Measurements from ENCODE around the gene FTH1. TPM values are rescaled to one million over a fixed set of nuclear protein-coding genes. Genes with fewer than 3 reads are reported as not detected.

The FTH1 gene
- polyA plus RNA-seq, 1 donor from 2014 or later: 597 TPM

GRCh38 chr11:61960532-61960931 lies 6.9 kb downstream of the FTH1 start:
- no peak for TF ChIP-seq CTCF (IDR thresholded peaks at IDR 0.05; ENCODE audit: poor library complexity, severe bottlenecking)
- no peak for TF ChIP-seq POLR2AphosphoS5 (IDR thresholded peaks at IDR 0.05)
- H4K20me1 ChIP-seq (ENCODE audit: insufficient read depth): no peaks in the 10 kb centered on the region
- H2AFZ ChIP-seq (ENCODE audit: low read depth, low read length): no peak overlapping the region
- H3F3A ChIP-seq (ENCODE audit: insufficient read depth, low read length, poor library complexity, severe bottlenecking): no peaks in the 10 kb centered on the region
- H3K9ac ChIP-seq (ENCODE audit: low read length): no peak overlapping the region
- no peaks in the 10 kb centered on the region for H3K9me2 ChIP-seq (ENCODE audit: insufficient read depth, low read length)
- no peak overlapping the region for H3K4me2 ChIP-seq (ENCODE audit: low read length)
- H3K36me3 ChIP-seq (ENCODE audit: insufficient read depth, low read length): peaks cover 16% of the 10 kb centered on the region
- H3K4me3 ChIP-seq (ENCODE audit: low read length): no peak overlapping the region
- H3K9me3 ChIP-seq (ENCODE audit: low read length): no peaks in the 10 kb centered on the region
- H3K27ac ChIP-seq (ENCODE audit: low read length): no peak overlapping the region
- H3K79me2 ChIP-seq (replicated peaks; ENCODE audit: insufficient read depth, low read length): peaks cover 8% of the 10 kb centered on the region
- peaks cover 10% of the 10 kb centered on the region for H3K27me3 ChIP-seq (ENCODE audit: insufficient read depth, low read depth, low read length)

GRCh38 chr11:61959678-61960077 lies 7.8 kb downstream of the FTH1 start:
- H3K9ac ChIP-seq (ENCODE audit: low read length): no peak overlapping the region
- no peaks in the 10 kb centered on the region for H3F3A ChIP-seq (ENCODE audit: insufficient read depth, low read length, poor library complexity, severe bottlenecking)
- H3K9me3 ChIP-seq (ENCODE audit: low read length): no peaks in the 10 kb centered on the region
- no peaks in the 10 kb centered on the region for H3K9me2 ChIP-seq (ENCODE audit: insufficient read depth, low read length)
- no peaks in the 10 kb centered on the region for H4K20me1 ChIP-seq (ENCODE audit: insufficient read depth)
- H2AFZ ChIP-seq (ENCODE audit: low read depth, low read length): no peak overlapping the region
- H3K36me3 ChIP-seq (ENCODE audit: insufficient read depth, low read length): peaks cover 9% of the 10 kb centered on the region
- TF ChIP-seq REST (IDR thresholded peaks at IDR 0.05; ENCODE audit: borderline replicate concordance): no peak
- TF ChIP-seq EZH2 (IDR thresholded peaks at IDR 0.05; ENCODE audit: borderline replicate concordance, insufficient read depth, low read length, poor library complexity, severe bottlenecking): no peak
- no peak overlapping the region for H3K27ac ChIP-seq (ENCODE audit: low read length)
- H3K79me2 ChIP-seq (replicated peaks; ENCODE audit: insufficient read depth, low read length): no peaks in the 10 kb centered on the region
- no peak overlapping the region for H3K4me2 ChIP-seq (ENCODE audit: low read length)
- no peak overlapping the region for H3K4me3 ChIP-seq (ENCODE audit: low read length)
- H3K27me3 ChIP-seq (ENCODE audit: insufficient read depth, low read depth, low read length): peaks cover 18% of the 10 kb centered on the region

GRCh38 chr11:61959114-61959513 lies 8.3 kb downstream of the FTH1 start:
- no peaks in the 10 kb centered on the region for H3K9me2 ChIP-seq (ENCODE audit: insufficient read depth, low read length)
- H4K20me1 ChIP-seq (ENCODE audit: insufficient read depth): no peaks in the 10 kb centered on the region
- no peak overlapping the region for H3K9ac ChIP-seq (ENCODE audit: low read length)
- peaks cover 9% of the 10 kb centered on the region for H3K36me3 ChIP-seq (ENCODE audit: insufficient read depth, low read length)
- H3K79me2 ChIP-seq (replicated peaks; ENCODE audit: insufficient read depth, low read length): no peaks in the 10 kb centered on the region
- TF ChIP-seq TAF1 (IDR thresholded peaks at IDR 0.05; ENCODE audit: low read depth) (no peak), RAD21 (conservative IDR thresholded peaks at IDR 0.05) (no peak), EP300 (conservative IDR thresholded peaks at IDR 0.05; ENCODE audit: poor library complexity, severe bottlenecking) (no peak), SMC3 (conservative IDR thresholded peaks at IDR 0.05; ENCODE audit: poor library complexity) (no peak), POLR2AphosphoS5 (IDR thresholded peaks at IDR 0.05) (no peak), EZH2 (IDR thresholded peaks at IDR 0.05; ENCODE audit: borderline replicate concordance, insufficient read depth, low read length, poor library complexity, severe bottlenecking) (no peak), MXI1 (conservative IDR thresholded peaks at IDR 0.05; ENCODE audit: poor library complexity, severe bottlenecking) (no peak), CTCF (IDR thresholded peaks at IDR 0.05; ENCODE audit: poor library complexity, severe bottlenecking) (no peak), REST (IDR thresholded peaks at IDR 0.05; ENCODE audit: borderline replicate concordance) (no peak)
- H3K27ac ChIP-seq (ENCODE audit: low read length): no peak overlapping the region
- H3K4me3 ChIP-seq (ENCODE audit: low read length): no peak overlapping the region
- H3K9me3 ChIP-seq (ENCODE audit: low read length): no peaks in the 10 kb centered on the region
- no peaks in the 10 kb centered on the region for H3F3A ChIP-seq (ENCODE audit: insufficient read depth, low read length, poor library complexity, severe bottlenecking)
- peaks cover 23% of the 10 kb centered on the region for H3K27me3 ChIP-seq (ENCODE audit: insufficient read depth, low read depth, low read length)
- no peak overlapping the region for H2AFZ ChIP-seq (ENCODE audit: low read depth, low read length)
- no peak overlapping the region for H3K4me2 ChIP-seq (ENCODE audit: low read length)
